ENCODE measurements around the gene UGT1A4. TPM values are rescaled to one million over a fixed set of nuclear protein-coding genes. Genes with fewer than 3 reads are reported as not detected.

Gene UGT1A4
- total RNA-seq, 4 donors from 2014 or later: 2.0 to 9.0 (median 4.9) TPM

DNA sequence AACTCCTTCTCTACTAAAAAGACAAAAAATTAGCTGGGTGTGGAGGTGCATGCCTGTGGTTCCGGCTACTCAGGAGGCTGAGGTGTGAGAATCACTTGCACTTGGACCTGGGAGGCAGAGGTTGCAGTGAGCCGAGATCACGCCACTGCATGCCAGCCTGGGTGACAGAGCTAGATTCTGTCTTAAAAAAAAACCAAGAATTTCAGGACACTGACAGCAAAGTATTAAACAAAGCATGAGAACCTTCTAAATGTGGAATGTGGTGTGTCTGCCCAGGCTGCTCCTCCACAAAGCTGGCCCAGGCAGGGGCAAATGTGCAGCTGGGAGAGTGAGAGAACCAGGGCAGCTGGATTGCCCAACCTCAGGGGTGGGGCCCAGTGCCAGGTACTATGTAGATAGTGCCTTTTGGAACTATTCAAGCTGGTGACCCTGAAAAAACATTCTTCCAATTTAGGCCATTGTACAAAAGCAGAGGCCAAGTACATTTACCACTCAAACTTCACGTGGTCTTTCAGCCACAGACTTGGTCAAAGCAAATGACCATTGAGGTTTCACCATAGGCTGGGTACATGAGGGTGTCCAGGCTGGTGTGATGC is 12.5 kb upstream of the UGT1A4 start:
- WGBS, 2 donors (ENCODE audit: low coverage in 1 of 2): 53 to 67% methylated on average over 3 to 4 of the region's 4 CpGs
- in situ Hi-C loops (cut with MboI; ENCODE audit: low pct_ligation_motif_present in 1 of 4, low pct_unique_long_range_greater_than_20kb in 1 of 4, low sequenced_read_pairs in 3 of 4): loop anchor here in 1 of 4 donors (25.0 kb wide), 1 partner anchor 244 kb away; no protein-coding TSS in a partner anchor
- no peak overlapping the region for H3K27ac ChIP-seq

DNA sequence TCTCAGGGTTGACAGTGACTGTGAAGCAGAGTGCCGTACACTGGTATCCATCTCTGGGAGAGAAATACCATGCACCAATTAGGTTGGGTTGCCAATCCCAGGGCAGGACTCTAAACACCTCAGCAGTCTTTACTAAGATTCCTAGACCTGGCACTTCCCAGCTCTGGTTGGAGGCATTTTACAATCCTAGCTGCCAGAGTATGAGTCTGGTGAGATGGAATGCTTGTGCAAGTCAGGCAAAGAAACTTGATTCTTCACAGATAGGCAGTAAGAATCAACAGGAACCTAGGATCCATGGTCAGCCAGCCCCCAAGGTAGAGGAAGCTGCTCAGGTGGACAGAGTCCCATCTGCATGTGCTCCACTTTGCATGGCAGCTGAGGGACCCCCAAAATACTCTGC is 11.8 kb upstream of the UGT1A4 start:
- no peak overlapping the region for H3K27ac ChIP-seq
- 39 to 40% methylated on average over 1 of the region's 1 CpG for WGBS, 2 donors (ENCODE audit: low coverage in 1 of 2)

More for the DNA sequence above, 12.5 kb upstream of the UGT1A4 start:
- DNase-seq: peak; percentile 52
- Histone ChIP-seq H3K9me3 (no peaks in the 10 kb centered on the region), H3K4me1 (peaks cover 0 to 6% (median 2%) of the 10 kb centered on the region in 4 donors), H3K36me3 (no peaks in the 10 kb centered on the region), H3K27me3 (no peaks in the 10 kb centered on the region), H3K4me3 (no peak overlapping the region)
- TF ChIP-seq EP300 (IDR thresholded peaks at IDR 0.05; ENCODE audit: low read depth) (no peak), POLR2A (IDR thresholded peaks at IDR 0.05) (no peak), POLR2AphosphoS5 (IDR thresholded peaks at IDR 0.05) (no peak)
- TF ChIP-seq, protein P1, sequence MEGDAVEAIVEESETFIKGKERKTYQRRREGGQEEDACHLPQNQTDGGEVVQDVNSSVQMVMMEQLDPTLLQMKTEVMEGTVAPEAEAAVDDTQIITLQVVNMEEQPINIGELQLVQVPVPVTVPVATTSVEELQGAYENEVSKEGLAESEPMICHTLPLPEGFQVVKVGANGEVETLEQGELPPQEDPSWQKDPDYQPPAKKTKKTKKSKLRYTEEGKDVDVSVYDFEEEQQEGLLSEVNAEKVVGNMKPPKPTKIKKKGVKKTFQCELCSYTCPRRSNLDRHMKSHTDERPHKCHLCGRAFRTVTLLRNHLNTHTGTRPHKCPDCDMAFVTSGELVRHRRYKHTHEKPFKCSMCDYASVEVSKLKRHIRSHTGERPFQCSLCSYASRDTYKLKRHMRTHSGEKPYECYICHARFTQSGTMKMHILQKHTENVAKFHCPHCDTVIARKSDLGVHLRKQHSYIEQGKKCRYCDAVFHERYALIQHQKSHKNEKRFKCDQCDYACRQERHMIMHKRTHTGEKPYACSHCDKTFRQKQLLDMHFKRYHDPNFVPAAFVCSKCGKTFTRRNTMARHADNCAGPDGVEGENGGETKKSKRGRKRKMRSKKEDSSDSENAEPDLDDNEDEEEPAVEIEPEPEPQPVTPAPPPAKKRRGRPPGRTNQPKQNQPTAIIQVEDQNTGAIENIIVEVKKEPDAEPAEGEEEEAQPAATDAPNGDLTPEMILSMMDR (IDR thresholded peaks at IDR 0.05): no peak
- intact Hi-C loops (cut with DNase I; ENCODE audit: low total_unique reads): no loop called here

DNA sequence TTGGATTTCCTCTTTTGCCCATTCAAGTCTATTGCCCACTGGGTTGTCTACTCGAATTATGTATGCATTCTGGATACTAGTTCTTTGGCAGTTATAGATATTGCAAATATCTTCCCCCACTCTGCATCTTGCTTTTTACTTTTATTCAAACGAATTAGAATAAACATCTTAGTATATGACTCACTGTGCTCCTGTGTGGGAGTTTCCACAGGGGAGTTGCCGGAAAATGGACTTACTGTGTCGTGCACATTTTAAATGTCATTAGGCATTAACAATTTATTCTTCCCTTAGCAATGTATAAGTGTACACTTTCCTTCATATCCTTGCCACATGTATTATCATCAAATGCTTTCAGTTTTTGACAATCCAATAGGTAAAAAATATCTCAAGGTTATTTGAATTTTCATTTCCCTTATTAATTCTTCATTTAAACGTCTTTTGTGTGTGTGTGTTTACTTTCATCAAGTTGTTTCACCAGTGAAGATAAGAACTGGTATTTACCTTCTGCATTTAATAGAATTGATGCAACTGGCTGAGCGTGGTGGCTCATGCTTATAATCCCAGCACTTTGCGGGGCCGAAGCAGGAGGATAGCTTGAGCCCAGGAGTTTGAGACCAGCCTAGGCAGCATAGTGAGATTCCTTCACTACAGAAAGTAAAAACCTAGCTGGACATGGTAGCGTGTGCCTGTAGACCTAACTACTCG is 10.4 kb upstream of the UGT1A4 start:
- 73 to 74% methylated on average over 8 to 10 of the region's 10 CpGs for WGBS, 2 donors (ENCODE audit: low coverage in 1 of 2)
- TF ChIP-seq, protein P1 (IDR thresholded peaks at IDR 0.05): no peak
- no peak for TF ChIP-seq EP300 (IDR thresholded peaks at IDR 0.05; ENCODE audit: low read depth)
- no peak for TF ChIP-seq POLR2AphosphoS5 (IDR thresholded peaks at IDR 0.05)
- TF ChIP-seq POLR2A (IDR thresholded peaks at IDR 0.05): no peak
- H3K36me3 ChIP-seq: no peaks in the 10 kb centered on the region
- H3K4me1 ChIP-seq: peaks cover 0 to 8% (median 4%) of the 10 kb centered on the region in 4 donors
- H3K4me3 ChIP-seq: no peak overlapping the region
- no peaks in the 10 kb centered on the region for H3K27me3 ChIP-seq
- intact Hi-C loops (cut with DNase I; ENCODE audit: low total_unique reads) (no loop called here), in situ Hi-C loops (cut with MboI; ENCODE audit: low pct_ligation_motif_present in 1 of 4, low pct_unique_long_range_greater_than_20kb in 1 of 4, low sequenced_read_pairs in 3 of 4) (loop anchor here in 1 of 4 donors (25.0 kb wide), 1 partner anchor 246 kb away; no protein-coding TSS in a partner anchor)
- no peak overlapping the region for H3K27ac ChIP-seq
- H3K9me3 ChIP-seq: no peaks in the 10 kb centered on the region
- DNase-seq: no peak

More for the DNA sequence above, 11.8 kb upstream of the UGT1A4 start:
- H3K4me1 ChIP-seq: peaks cover 0 to 8% (median 4%) of the 10 kb centered on the region in 4 donors
- DNase-seq: no peak
- no peaks in the 10 kb centered on the region for H3K36me3 ChIP-seq
- no peaks in the 10 kb centered on the region for H3K27me3 ChIP-seq
- no peak overlapping the region for H3K4me3 ChIP-seq
- no peaks in the 10 kb centered on the region for H3K9me3 ChIP-seq
- TF ChIP-seq EP300 (IDR thresholded peaks at IDR 0.05; ENCODE audit: low read depth): no peak
- TF ChIP-seq, protein P1 (IDR thresholded peaks at IDR 0.05): no peak
- no peak for TF ChIP-seq POLR2AphosphoS5 (IDR thresholded peaks at IDR 0.05)
- TF ChIP-seq POLR2A (IDR thresholded peaks at IDR 0.05): no peak
- in situ Hi-C loops (cut with MboI; ENCODE audit: low pct_ligation_motif_present in 1 of 4, low pct_unique_long_range_greater_than_20kb in 1 of 4, low sequenced_read_pairs in 3 of 4) (loop anchor here in 1 of 4 donors (25.0 kb wide), 1 partner anchor 244 kb away; no protein-coding TSS in a partner anchor), intact Hi-C loops (cut with DNase I; ENCODE audit: low total_unique reads) (no loop called here)

DNA sequence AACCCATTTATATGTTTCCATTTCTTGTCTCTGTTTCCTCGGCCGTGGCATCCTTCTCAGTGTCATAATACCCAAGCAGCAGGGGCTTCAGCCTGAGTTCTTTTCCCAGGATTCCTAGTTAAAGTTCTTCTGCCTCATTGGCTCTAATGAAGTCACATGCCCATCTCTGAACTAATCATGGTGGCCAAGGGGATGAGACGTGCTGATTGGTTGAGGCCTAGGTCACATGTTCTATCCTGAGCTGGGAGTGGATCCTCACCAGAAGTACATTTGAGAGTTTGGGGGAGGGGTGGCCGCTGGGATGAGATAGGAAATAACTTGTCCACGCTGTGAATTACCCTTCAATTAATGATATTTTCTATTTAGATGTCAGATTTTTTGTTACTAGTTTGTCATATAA is 9.6 kb upstream of the UGT1A4 start:
- H3K27me3 ChIP-seq: no peaks in the 10 kb centered on the region
- in situ Hi-C loops (cut with MboI; ENCODE audit: low pct_ligation_motif_present in 1 of 4, low pct_unique_long_range_greater_than_20kb in 1 of 4, low sequenced_read_pairs in 3 of 4): loop anchor here in 1 of 4 donors (25.0 kb wide), 1 partner anchor 247 kb away; no protein-coding TSS in a partner anchor
- WGBS, 2 donors (ENCODE audit: low coverage in 1 of 2): 83 to 94% methylated on average over 4 to 5 of the region's 5 CpGs
- H3K27ac ChIP-seq: no peak overlapping the region
- H3K4me1 ChIP-seq: peaks cover 0 to 8% (median 4%) of the 10 kb centered on the region in 4 donors
- no peak overlapping the region for H3K4me3 ChIP-seq
- TF ChIP-seq POLR2A (IDR thresholded peaks at IDR 0.05) (no peak), EP300 (IDR thresholded peaks at IDR 0.05; ENCODE audit: low read depth) (no peak), POLR2AphosphoS5 (IDR thresholded peaks at IDR 0.05) (no peak)
- TF ChIP-seq, protein P1 (IDR thresholded peaks at IDR 0.05): no peak
- intact Hi-C loops (cut with DNase I; ENCODE audit: low total_unique reads): no loop called here
- H3K9me3 ChIP-seq: no peaks in the 10 kb centered on the region
- DNase-seq: no peak
- no peaks in the 10 kb centered on the region for H3K36me3 ChIP-seq
